NCI-H1436 treated with DMSO at 0.1 percent for 48 hours (cell line): ENCODE measurements around the gene KPNB1.

Experiments used
- DNase-seq: peaks from one replicate; lab custom pipeline; 2025; lab: John Stamatoyannopoulos, UW

The KPNB1 gene

GRCh38 chr17:47728214-47728877, 78.6 kb downstream of the KPNB1 start:
- no peak for DNase-seq

- DNase-seq: no peak
Measured at GRCh38 chr17:47729476-47729875, 79.8 kb downstream of the KPNB1 start.

- DNase-seq: no peak
Measured at GRCh38 chr17:47730681-47731080, 81.0 kb downstream of the KPNB1 start.

DNA sequence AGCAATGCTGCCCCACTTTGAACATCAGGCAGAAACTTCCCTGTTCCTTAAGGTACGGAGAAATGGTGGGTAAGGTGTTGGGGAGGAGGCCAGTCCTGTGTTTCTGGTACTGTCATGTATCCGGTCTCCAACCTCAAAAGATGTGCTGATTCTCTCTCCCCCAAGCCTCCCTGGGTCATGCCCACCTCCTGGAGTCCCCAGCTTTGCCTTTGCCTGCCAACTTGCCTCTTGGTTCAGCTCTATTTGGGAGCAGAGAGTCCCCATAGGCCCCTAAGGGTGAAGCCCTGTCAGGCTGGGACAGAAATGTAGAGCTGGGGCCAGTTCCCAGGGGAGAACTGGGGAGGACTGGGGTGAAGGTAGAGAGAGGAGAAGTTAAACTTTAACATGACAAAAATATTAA, 81.7 kb downstream of the KPNB1 start:
- DNase-seq: no peak

- no peak for DNase-seq
Measured at GRCh38 chr17:47732399-47733046, 82.8 kb downstream of the KPNB1 start.

GRCh38 chr17:47733047-47733673, 83.4 kb downstream of the KPNB1 start, which contains the start of gene TBX21:
Gene TBX21, plus strand, starts transcription at chr17:47733236. Its CDS starts 219 bp downstream, at chr17:47733455.
- peak; percentile 8 for DNase-seq

DNA sequence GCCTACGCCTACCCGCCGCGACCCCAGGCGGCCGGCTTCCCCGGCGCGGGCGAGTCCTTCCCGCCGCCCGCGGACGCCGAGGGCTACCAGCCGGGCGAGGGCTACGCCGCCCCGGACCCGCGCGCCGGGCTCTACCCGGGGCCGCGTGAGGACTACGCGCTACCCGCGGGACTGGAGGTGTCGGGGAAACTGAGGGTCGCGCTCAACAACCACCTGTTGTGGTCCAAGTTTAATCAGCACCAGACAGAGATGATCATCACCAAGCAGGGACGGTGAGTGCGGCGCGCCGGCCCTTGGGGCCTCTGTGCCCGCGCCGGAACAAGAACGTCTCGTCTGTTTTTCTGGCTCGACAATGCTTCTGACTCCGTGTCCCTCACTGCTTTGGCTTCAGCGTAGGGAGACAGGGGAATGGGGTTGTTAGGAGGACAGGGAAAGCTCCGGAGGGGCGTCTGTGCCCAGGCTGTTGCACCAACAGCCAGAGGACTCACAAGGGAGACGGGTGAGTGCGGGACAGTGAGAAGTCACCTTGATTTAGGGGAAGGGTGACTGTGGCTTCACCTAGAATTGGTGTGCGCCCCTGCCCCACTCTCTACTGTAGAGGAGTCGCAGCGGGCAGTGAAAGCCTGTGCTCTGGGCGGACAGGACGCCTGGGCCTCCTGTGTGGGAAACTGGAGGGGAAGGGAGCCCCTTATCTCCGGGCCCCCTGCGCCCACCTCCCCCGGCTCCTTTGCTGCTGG, 84.1 kb downstream of the KPNB1 start:
- no peak for DNase-seq

GRCh38 chr17:47735139-47735464, 85.4 kb downstream of the KPNB1 start:
- DNase-seq: no peak
